Gastrocnemius medialis (tissue), 4 donors: ENCODE data around the gene SRGAP1. TPM values are rescaled to one million over a fixed set of nuclear protein-coding genes. Genes with fewer than 3 reads are reported as not detected.
"Not testable (repeated sequence)": the region's sequence is repeated elsewhere in the genome, so short reads cannot be mapped to it uniquely, and the experiment has no call there.

Source experiments
- ATAC-seq, 2 donors: fragments of 150-250 bp; one replicate each; pipeline ENCODE4 v1.9.1; 2016
- DNase-seq, 2 donors: peaks; one replicate each; pipeline ENCODE4 v3.0.0-alpha.2; 2019
- H3K27ac ChIP-seq, 4 donors: fragments of 200-600 bp; sonication (generic); 1 replicate in 1 of 4; 2 replicates in 3 of 4; pipeline ENCODE4 v1.5.1; 2016 to 2018; ENCODE audit warnings: mild to moderate bottlenecking in 2 of 4, moderate library complexity in 1 of 4
- H3K27me3 ChIP-seq, 3 donors: fragments of 200-600 bp; sonication (generic) in 2 of 3; 1 replicate in 1 of 3; 2 replicates in 2 of 3; pipeline versions ENCODE4 v1.5.1 to v1.6.0; 2016 to 2019; ENCODE audit warnings: mild to moderate bottlenecking in 1 of 3, moderate library complexity in 1 of 3
- H3K36me3 ChIP-seq, 2 donors: fragments of 200-600 bp; sonication (generic) in 1 of 2; one replicate each; pipeline ENCODE4 v1.5.1; 2017 to 2018
- H3K4me1 ChIP-seq, 2 donors: fragments of 200-600 bp; sonication (generic) in 1 of 2; one replicate each; pipeline ENCODE4 v1.5.1; 2016 to 2017; ENCODE audit warnings: mild to moderate bottlenecking in 2 of 2
- H3K4me3 ChIP-seq, 4 donors: fragments of 200-600 bp; sonication (generic) in 3 of 4; 1 replicate in 1 of 4; 2 replicates in 3 of 4; pipeline ENCODE4 v1.5.1; 2016 to 2019; ENCODE audit warnings: mild to moderate bottlenecking in 2 of 4
- H3K9me3 ChIP-seq, 3 donors: fragments of 200-600 bp; sonication (generic) in 2 of 3; 1 replicate in 1 of 3; 2 replicates in 2 of 3; pipeline ENCODE4 v1.5.1; 2016 to 2019
- CTCF ChIP-seq, 5 experiments: fragments of 450-650 bp in 3 of 5; fragments of 200-600 bp in 2 of 5; sonication (generic) in 2 of 5; IDR thresholded peaks in 4 of 5; conservative IDR thresholded peaks in 1 of 5; 1 replicate in 4 of 5; 2 replicates in 1 of 5; pipeline ENCODE4 v1.5.1; 2016 to 2019; ENCODE audit warnings: antibody characterized with exemption in 5 of 5, mild to moderate bottlenecking in 3 of 5, moderate library complexity in 3 of 5
- POLR2A ChIP-seq, 2 donors: fragments of 450-650 bp; IDR thresholded peaks; one replicate each; pipeline ENCODE4 v1.6.1; 2017; ENCODE audit warnings: antibody characterized with exemption in 2 of 2, mild to moderate bottlenecking in 2 of 2, moderate library complexity in 2 of 2
- in situ Hi-C, 4 donors: fragments of 200-750 bp; cut with MboI; loops; one replicate each; pipeline versions ENCODE4 v1.15.0 to v1.8.0; 2017; ENCODE audit warnings: low sequenced_read_pairs in 4 of 4
- intact Hi-C: fragments of 100-400 bp; cut with DNase I; formaldehyde crosslinking; loops from one replicate; pipeline ENCODE4 v1.15.1; 2023; ENCODE audit warnings: low total_unique reads
- total RNA-seq, 4 donors: library from RNA; depleted of rRNA; stranded (reverse); fragments of >200 nt; gene quantifications; one replicate each; pipeline versions ENCODE4 v1.1.0 to v1.2.3, GENCODE V29; 2016

Gene SRGAP1
- total RNA-seq, 4 donors from 2014 or later = 0.36 to 0.85 (median 0.66) TPM

GRCh38 chr12:64066776-64067175 lies 222.3 kb downstream of the SRGAP1 start:
- intact Hi-C loops (no loop called here), in situ Hi-C loops (no loop called here)
- Histone ChIP-seq H3K9me3 (no peaks in the 10 kb centered on the region), H3K4me3 (no peak overlapping the region), H3K36me3 (no peaks in the 10 kb centered on the region), H3K4me1 (no peaks in the 10 kb centered on the region), H3K27ac (no peak overlapping the region), H3K27me3 (no peaks in the 10 kb centered on the region)
- TF ChIP-seq POLR2A (IDR thresholded peaks at IDR 0.05) = no peak
- no peak for ATAC-seq
- no peak for DNase-seq

GRCh38 chr12:64070454-64070853 lies 226.0 kb downstream of the SRGAP1 start:
- intact Hi-C loops = no loop called here
- no peak overlapping the region for H3K27ac ChIP-seq
- no peak for TF ChIP-seq POLR2A (IDR thresholded peaks at IDR 0.05)
- TF ChIP-seq CTCF (IDR thresholded peaks at IDR 0.05 in 4 of 5, conservative IDR thresholded peaks at IDR 0.05 in 1 of 5) = no peak

GRCh38 chr12:64072916-64073575 lies 228.5 kb downstream of the SRGAP1 start:
- intact Hi-C loops = no loop called here
- H3K4me1 ChIP-seq = no peaks in the 10 kb centered on the region
- H3K4me3 ChIP-seq = no peak overlapping the region
- H3K27me3 ChIP-seq = no peaks in the 10 kb centered on the region
- no peak for DNase-seq
- no peaks in the 10 kb centered on the region for H3K9me3 ChIP-seq
- H3K27ac ChIP-seq = no peak overlapping the region
- no peaks in the 10 kb centered on the region for H3K36me3 ChIP-seq
- in situ Hi-C loops = no loop called here
- ATAC-seq = no peak
- TF ChIP-seq POLR2A (IDR thresholded peaks at IDR 0.05) = no peak
- no peak for TF ChIP-seq CTCF (IDR thresholded peaks at IDR 0.05 in 4 of 5, conservative IDR thresholded peaks at IDR 0.05 in 1 of 5)

More at GRCh38 chr12:64070454-64070853, 226.0 kb downstream of the SRGAP1 start:
- Histone ChIP-seq H3K9me3 (no peaks in the 10 kb centered on the region), H3K4me3 (no peak overlapping the region), H3K27me3 (no peaks in the 10 kb centered on the region), H3K36me3 (no peaks in the 10 kb centered on the region), H3K4me1 (no peaks in the 10 kb centered on the region)
- ATAC-seq (no peak), DNase-seq (no peak)
- in situ Hi-C loops = no loop called here

GRCh38 chr12:64076565-64076964 lies 232.1 kb downstream of the SRGAP1 start:
- DNase-seq, H3K27ac ChIP-seq, intact Hi-C loops, H3K36me3 ChIP-seq, H3K4me3 ChIP-seq, H3K27me3 ChIP-seq, in situ Hi-C loops, H3K9me3 ChIP-seq, ATAC-seq, H3K4me1 ChIP-seq: not testable (repeated sequence)

GRCh38 chr12:64077922-64078321 lies 233.4 kb downstream of the SRGAP1 start:
- Histone ChIP-seq H3K4me1 (peaks cover 4% of the 10 kb centered on the region in 2 donors), H3K9me3 (no peaks in the 10 kb centered on the region), H3K36me3 (no peaks in the 10 kb centered on the region), H3K27ac (no peak overlapping the region), H3K27me3 (no peaks in the 10 kb centered on the region), H3K4me3 (no peak overlapping the region)
- TF ChIP-seq CTCF (IDR thresholded peaks at IDR 0.05 in 4 of 5, conservative IDR thresholded peaks at IDR 0.05 in 1 of 5) (no peak), POLR2A (IDR thresholded peaks at IDR 0.05) (no peak)
- ATAC-seq (no peak), DNase-seq (no peak)
- intact Hi-C loops (no loop called here), in situ Hi-C loops (no loop called here)
